Activated naive CD8-positive, alpha-beta T cell treated with anti-CD3 and anti-CD28 coated beads, Interleukin-2, amount 10 ng/mL, durations not matched to agents 7 days and 5 days (primary cell): Measurements from ENCODE around the gene CNST. TPM values are rescaled to one million over a fixed set of nuclear protein-coding genes. Genes with fewer than 3 reads are reported as not detected.
"Not testable (repeated sequence)": the region's sequence is repeated elsewhere in the genome, so short reads cannot be mapped to it uniquely, and the experiment has no call there.

Experiments
- ATAC-seq: fragments of 150-1000 bp; cut with Tn5 transposase; one replicate; pipeline ENCODE4 v1.10.0; 2021; ENCODE audit warnings: low read depth, moderate library complexity
- POLR2A ChIA-PET: fragments of 350-600 bp; sonication (Branson Sonifier 250); formaldehyde crosslinking; loops from one replicate; lab custom pipeline; 2021; ENCODE audit warnings: antibody characterized with exemption; lab: Charles Lee
- DNase-seq: peaks from one replicate; pipeline ENCODE4 v3.0.0; 2021
- H3K27ac Mint-ChIP-seq: one replicate; pipeline ENCODE4 v1.8.0; 2022; ENCODE audit warnings: mild to moderate bottlenecking, mixed read lengths
- H3K27me3 Mint-ChIP-seq: one replicate; pipeline ENCODE4 v1.8.0; 2022; ENCODE audit warnings: mild to moderate bottlenecking, moderate library complexity, mixed read lengths
- H3K36me3 Mint-ChIP-seq: one replicate; pipeline ENCODE4 v1.8.0; 2021; ENCODE audit warnings: mild to moderate bottlenecking, mixed read lengths
- H3K4me1 Mint-ChIP-seq: one replicate; pipeline ENCODE4 v1.8.0; 2021; ENCODE audit warnings: mixed read lengths
- H3K4me3 Mint-ChIP-seq: one replicate; pipeline ENCODE4 v1.8.0; 2022; ENCODE audit warnings: mild to moderate bottlenecking, moderate library complexity, mixed read lengths
- H3K9me3 Mint-ChIP-seq: one replicate; pipeline ENCODE4 v1.8.0; 2021; ENCODE audit warnings: mixed read lengths
- total RNA-seq, 2 experiments: library from RNA; stranded (reverse); gene quantifications; one replicate each; pipeline ENCODE4 v1.2.3, GENCODE V29; 2021

Gene CNST
- total RNA-seq, 2 experiments from 2014 or later: 36.1 to 36.5 TPM

DNA sequence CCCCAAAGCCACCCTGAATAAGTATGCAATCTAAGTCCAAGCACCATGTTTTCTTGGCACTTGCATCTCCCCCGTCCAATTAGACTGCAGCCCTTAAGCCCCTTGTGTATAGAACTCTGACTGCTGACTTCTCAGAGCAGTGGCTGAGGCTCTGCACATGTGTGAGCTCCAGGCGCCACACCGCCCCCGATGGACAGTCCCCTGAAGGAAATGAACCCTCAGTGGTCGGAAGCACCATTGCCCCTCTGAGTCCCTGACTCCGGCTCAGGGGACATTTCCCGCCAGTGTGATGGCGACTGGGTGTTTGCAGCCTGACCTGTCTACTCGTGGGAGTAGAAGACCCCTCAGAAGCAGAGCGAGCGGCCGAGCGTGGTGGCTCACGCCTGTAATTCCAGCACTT lies 120.7 kb downstream of the CNST start:
- DNase-seq: no peak
- POLR2A ChIA-PET: no interaction called here
- H3K9me3 Mint-ChIP-seq: no peaks in the 10 kb centered on the region
- H3K27ac Mint-ChIP-seq: no peak overlapping the region
- no peak overlapping the region for H3K4me3 Mint-ChIP-seq
- no peaks in the 10 kb centered on the region for H3K36me3 Mint-ChIP-seq
- no peaks in the 10 kb centered on the region for H3K27me3 Mint-ChIP-seq
- peaks cover 2% of the 10 kb centered on the region for H3K4me1 Mint-ChIP-seq
- no peak for ATAC-seq

- Mint-ChIP-seq H3K9me3 (peaks cover 1% of the 10 kb centered on the region), H3K27me3 (no peaks in the 10 kb centered on the region), H3K36me3 (peaks cover 1% of the 10 kb centered on the region), H3K27ac (no peak overlapping the region), H3K4me1 (peaks cover 2% of the 10 kb centered on the region), H3K4me3 (peak overlapping the region; percentile 28)
- POLR2A ChIA-PET: no interaction called here
- DNase-seq (peak; percentile 58), ATAC-seq (peak; percentile 98)
These were observed 123.3 kb downstream of the CNST start for GRCh38 chr1:246689409-246690008.

DNA sequence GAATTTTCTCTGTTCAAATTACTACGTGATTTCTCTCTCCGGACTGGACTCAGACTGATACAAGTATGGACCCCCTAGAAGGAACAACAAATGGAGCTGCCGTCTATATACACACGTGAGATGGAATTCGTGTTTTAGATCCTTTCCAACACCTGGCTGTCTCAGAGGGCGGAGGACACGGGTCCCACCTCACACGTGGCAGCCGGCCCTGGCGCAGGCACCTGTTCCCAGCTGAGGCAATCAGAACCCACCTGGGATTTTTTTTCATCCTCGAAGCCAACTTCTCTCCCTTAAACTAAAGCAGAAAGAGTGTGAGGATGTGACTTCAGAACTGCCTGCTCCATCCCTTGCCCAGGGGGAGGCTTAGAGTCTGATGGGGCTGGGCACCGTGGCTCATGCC lies 123.8 kb downstream of the CNST start:
- Mint-ChIP-seq H3K27me3 (no peaks in the 10 kb centered on the region), H3K4me1 (peaks cover 2% of the 10 kb centered on the region)
- POLR2A ChIA-PET: no interaction called here

DNA sequence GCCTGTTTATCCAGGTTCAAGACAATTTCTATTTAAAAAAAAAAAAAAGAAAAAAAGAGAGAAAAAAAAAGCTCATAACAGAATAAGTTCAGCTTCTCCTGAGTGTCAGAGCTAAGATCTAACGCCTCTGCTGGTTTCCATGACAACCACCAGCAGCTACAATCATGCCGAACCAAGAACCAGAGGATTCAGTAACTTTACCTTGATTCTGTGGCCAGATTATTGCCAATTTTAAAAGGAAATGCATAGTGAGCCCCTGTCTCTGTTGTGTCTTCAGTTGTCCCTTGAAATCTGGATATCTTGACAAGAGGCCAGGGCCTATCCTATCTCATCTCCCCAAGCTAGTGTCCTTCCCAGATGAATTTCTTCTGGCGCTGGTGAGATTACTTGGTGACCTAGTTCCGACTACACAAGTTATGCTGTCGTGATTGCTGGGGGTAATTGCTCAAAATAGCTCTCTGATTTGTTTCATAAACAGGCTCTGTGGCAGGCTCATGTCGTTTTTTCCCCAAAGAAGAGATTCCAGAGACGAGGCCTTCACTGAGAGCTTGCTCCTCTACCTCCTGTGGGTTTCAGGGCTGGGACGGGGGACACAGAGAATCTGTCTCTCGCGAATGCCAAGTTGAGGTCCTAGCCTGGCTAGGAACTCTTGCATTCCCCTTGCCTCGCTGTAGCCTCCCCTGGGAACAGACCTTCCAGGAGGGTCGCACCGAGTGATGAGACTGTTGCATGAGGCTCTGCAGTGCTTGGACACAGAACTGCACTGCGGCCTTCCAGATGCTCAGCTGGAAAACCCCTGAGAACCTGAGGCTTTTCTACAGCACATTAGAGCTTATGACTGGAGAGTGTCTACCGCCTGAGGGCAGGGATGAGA lies 125.6 kb downstream of the CNST start:
- ATAC-seq: no peak
- no peak overlapping the region for H3K4me3 Mint-ChIP-seq
- no peak overlapping the region for H3K27ac Mint-ChIP-seq
- H3K4me1 Mint-ChIP-seq: peaks cover 5% of the 10 kb centered on the region
- peaks cover 1% of the 10 kb centered on the region for H3K36me3 Mint-ChIP-seq
- POLR2A ChIA-PET: no interaction called here
- peaks cover 2% of the 10 kb centered on the region for H3K27me3 Mint-ChIP-seq
- no peak for DNase-seq
- peaks cover 1% of the 10 kb centered on the region for H3K9me3 Mint-ChIP-seq

More for the DNA sequence above, 123.8 kb downstream of the CNST start:
- Mint-ChIP-seq H3K9me3 (peaks cover 1% of the 10 kb centered on the region), H3K4me3 (no peak overlapping the region), H3K27ac (no peak overlapping the region), H3K36me3 (peaks cover 1% of the 10 kb centered on the region)
- DNase-seq (no peak), ATAC-seq (no peak)

GRCh38 chr1:246694213-246694895 lies 128.1 kb downstream of the CNST start:
- H3K9me3 Mint-ChIP-seq, H3K4me3 Mint-ChIP-seq, H3K36me3 Mint-ChIP-seq, H3K27ac Mint-ChIP-seq, H3K27me3 Mint-ChIP-seq, POLR2A ChIA-PET, DNase-seq, H3K4me1 Mint-ChIP-seq, ATAC-seq: not testable (repeated sequence)

DNA sequence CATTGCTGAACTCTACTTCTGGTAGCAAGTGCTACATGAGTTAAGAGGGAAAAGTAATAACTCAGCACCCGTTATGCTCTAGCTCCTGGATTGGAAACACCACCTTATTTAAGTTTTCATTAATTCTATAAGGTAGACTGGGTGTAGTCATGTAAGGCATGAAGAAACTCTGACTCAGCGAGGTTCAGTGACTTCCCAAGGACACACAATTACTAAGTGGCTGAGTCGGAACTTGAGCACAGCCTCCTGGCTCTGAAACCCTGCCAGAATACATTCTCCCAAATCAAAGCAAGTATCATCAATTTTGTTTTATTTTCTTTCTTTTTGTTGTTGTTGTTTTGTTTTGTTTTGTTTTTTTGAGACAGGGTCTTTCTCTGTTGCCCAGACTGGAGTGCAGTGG lies 128.9 kb downstream of the CNST start:
- Mint-ChIP-seq H3K9me3 (peaks cover 1% of the 10 kb centered on the region), H3K4me3 (no peak overlapping the region), H3K36me3 (peaks cover 1% of the 10 kb centered on the region), H3K27me3 (peaks cover 2% of the 10 kb centered on the region), H3K4me1 (peaks cover 8% of the 10 kb centered on the region), H3K27ac (no peak overlapping the region)
- ATAC-seq: no peak
- POLR2A ChIA-PET: no interaction called here
- DNase-seq: no peak

- DNase-seq: no peak
- POLR2A ChIA-PET: no interaction called here
- Mint-ChIP-seq H3K4me1 (peaks cover 8% of the 10 kb centered on the region), H3K9me3 (peaks cover 1% of the 10 kb centered on the region), H3K27ac (no peak overlapping the region), H3K27me3 (peaks cover 2% of the 10 kb centered on the region), H3K36me3 (peaks cover 1% of the 10 kb centered on the region), H3K4me3 (no peak overlapping the region)
- no peak for ATAC-seq
These were observed 129.4 kb downstream of the CNST start for GRCh38 chr1:246695666-246696065.

DNA sequence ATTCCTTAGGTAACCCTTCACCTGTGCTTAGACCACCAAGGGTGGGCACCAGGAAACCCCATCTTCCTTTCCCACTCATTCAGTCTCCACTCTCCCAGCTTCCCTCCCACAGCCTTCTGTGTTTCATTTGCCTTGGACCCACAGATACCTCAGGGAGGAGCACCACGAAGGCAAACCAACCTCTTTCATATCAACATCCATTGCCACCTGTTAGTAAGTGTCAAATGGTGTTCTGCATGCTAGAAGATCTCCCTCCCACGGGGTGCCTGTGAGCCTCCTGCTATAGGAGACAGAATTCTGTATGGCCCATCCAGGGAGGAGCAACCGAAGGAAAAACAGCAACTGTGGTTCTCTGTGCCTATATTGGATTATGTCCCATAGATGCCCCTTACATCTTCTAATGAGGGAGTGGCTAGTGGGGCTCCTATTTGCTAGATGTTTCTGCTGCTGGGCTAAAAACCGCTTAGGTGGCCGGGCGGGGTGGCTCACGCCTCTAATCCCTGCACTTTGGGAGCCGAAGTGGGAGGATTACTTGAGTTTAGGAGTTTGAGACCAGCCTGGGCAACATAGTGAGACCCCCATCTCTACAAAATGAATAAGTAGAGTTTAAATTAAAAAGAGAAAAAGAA lies 132.3 kb downstream of the CNST start:
- Mint-ChIP-seq H3K27ac (peak overlapping the region; percentile 67), H3K27me3 (peaks cover 7% of the 10 kb centered on the region), H3K36me3 (no peaks in the 10 kb centered on the region), H3K4me3 (peak overlapping the region; percentile 73), H3K9me3 (no peaks in the 10 kb centered on the region), H3K4me1 (peaks cover 8% of the 10 kb centered on the region)
- ATAC-seq (peak; percentile 3), DNase-seq (no peak)
- POLR2A ChIA-PET: no interaction called here

- DNase-seq (peak; percentile 75), ATAC-seq (peak; percentile 99)
- Mint-ChIP-seq H3K27ac (peak overlapping the region; percentile 67), H3K9me3 (no peaks in the 10 kb centered on the region), H3K27me3 (peaks cover 13% of the 10 kb centered on the region), H3K4me3 (peak overlapping the region; percentile 73), H3K4me1 (peaks cover 8% of the 10 kb centered on the region), H3K36me3 (no peaks in the 10 kb centered on the region)
- POLR2A ChIA-PET: no interaction called here
These were observed 133.0 kb downstream of the CNST start for GRCh38 chr1:246699095-246699735.

- ATAC-seq (no peak), DNase-seq (no peak)
- H3K4me3 Mint-ChIP-seq: no peak overlapping the region
- H3K4me1 Mint-ChIP-seq: peaks cover 13% of the 10 kb centered on the region
- peaks cover 13% of the 10 kb centered on the region for H3K27me3 Mint-ChIP-seq
- H3K36me3 Mint-ChIP-seq: no peaks in the 10 kb centered on the region
- H3K9me3 Mint-ChIP-seq: no peaks in the 10 kb centered on the region
- no peak overlapping the region for H3K27ac Mint-ChIP-seq
- POLR2A ChIA-PET: no interaction called here
These were observed 137.3 kb downstream of the CNST start for GRCh38 chr1:246703581-246703980.

- ATAC-seq (no peak), DNase-seq (no peak)
- Mint-ChIP-seq H3K4me3 (no peak overlapping the region), H3K36me3 (peaks cover 3% of the 10 kb centered on the region), H3K27ac (no peak overlapping the region), H3K27me3 (peaks cover 13% of the 10 kb centered on the region), H3K9me3 (peaks cover 5% of the 10 kb centered on the region), H3K4me1 (peaks cover 15% of the 10 kb centered on the region)
- POLR2A ChIA-PET: no interaction called here
These were observed 139.1 kb downstream of the CNST start for GRCh38 chr1:246705368-246705767.

- no peak for ATAC-seq
These were observed 141.9 kb downstream of the CNST start for GRCh38 chr1:246708166-246708565.

GRCh38 chr1:246709196-246709595 lies 142.9 kb downstream of the CNST start:
- peaks cover 15% of the 10 kb centered on the region for H3K4me1 Mint-ChIP-seq
- ATAC-seq: no peak
- peaks cover 5% of the 10 kb centered on the region for H3K36me3 Mint-ChIP-seq
- H3K4me3 Mint-ChIP-seq: no peak overlapping the region
- peaks cover 9% of the 10 kb centered on the region for H3K27me3 Mint-ChIP-seq
- no peak for DNase-seq
- POLR2A ChIA-PET: interaction anchor here (2.8 kb wide), 1 partner anchor 15 kb away, joined by 10 read pairs; the partner anchor contains the start of gene SCCPDH
- H3K9me3 Mint-ChIP-seq: peaks cover 10% of the 10 kb centered on the region
- no peak overlapping the region for H3K27ac Mint-ChIP-seq

More at GRCh38 chr1:246708166-246708565, 141.9 kb downstream of the CNST start:
- Mint-ChIP-seq H3K4me3 (no peak overlapping the region), H3K9me3 (peaks cover 10% of the 10 kb centered on the region), H3K27ac (no peak overlapping the region), H3K36me3 (peaks cover 5% of the 10 kb centered on the region), H3K4me1 (peaks cover 15% of the 10 kb centered on the region), H3K27me3 (peaks cover 16% of the 10 kb centered on the region)
- DNase-seq: no peak
- POLR2A ChIA-PET: no interaction called here
